Activated T-helper 1 cell treated with anti-CD3 and anti-CD28 coated beads, Interleukin-2, amount 50 U/mL, for 16 hours (primary cell): Measurements from ENCODE around the gene PARVA.
"Not testable (repeated sequence)": the region's sequence is repeated elsewhere in the genome, so short reads cannot be mapped to it uniquely, and the experiment has no call there.

Source experiments
- DNase-seq, 2 donors: peaks; one replicate each; pipeline ENCODE4 v3.0.0-alpha.2; 2020; ENCODE audit warnings: low read depth in 1 of 2, low spot score in 1 of 2

Gene PARVA

GRCh38 chr11:12496181-12497025, 119.0 kb downstream of the PARVA start:
- no peak for DNase-seq

DNA sequence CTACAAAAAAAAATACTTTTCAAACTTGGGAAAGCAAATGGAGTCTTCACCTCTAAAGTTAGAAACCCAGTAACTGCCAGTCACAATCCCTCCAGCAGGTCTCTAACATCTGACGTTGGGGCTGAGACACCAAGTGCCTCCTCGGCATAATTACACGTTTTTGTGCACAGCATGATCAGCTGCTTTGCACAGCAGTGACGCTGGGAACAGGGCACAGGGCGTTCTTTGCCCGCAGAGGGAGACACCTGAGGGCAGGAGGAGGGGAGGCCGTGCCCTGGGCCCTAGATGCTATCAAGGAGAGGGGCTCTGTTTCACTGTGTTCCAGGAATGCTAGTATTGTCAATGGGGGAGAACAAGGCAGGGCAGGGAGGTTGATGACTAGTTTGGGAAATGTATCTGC, 120.1 kb downstream of the PARVA start:
- DNase-seq = no peak

DNA sequence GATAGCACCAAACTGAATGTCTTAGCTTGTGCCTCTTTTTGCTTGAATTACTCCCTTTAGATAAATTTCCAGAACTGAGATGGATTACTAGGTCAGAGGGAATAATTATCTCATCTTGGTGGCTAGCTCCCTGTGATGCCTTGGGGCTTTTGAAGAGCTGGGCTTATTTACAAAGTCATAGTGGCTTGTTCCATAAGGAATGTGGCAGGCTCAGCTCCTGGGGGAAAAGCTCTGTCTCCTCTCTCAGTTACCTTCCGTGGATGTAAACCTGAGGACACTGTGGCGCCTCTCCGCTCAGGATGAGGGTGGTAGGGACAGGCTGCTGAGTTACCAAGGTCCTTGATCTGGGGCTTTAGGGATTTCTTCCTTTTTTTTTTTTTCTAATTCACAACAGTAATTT, 121.7 kb downstream of the PARVA start:
- no peak for DNase-seq

DNA sequence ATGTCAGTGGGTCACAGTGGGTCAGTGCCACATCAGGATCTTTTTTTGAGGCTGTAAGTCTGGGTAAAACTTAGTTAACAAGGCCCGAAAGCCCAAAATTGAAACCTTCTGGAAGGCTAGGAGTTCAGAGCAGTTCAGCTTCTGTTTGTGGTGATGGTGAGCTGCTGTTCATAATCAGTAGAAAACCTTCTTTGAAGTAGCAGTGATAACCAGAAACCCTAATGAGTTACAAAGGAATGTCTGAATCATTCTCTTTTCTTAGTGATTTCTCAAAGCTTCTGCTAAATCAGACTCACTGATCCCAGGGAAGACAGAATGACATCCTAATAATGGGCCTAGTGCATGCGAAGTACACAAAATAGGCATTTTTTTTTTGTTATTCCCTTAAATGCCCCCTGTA, 124.7 kb downstream of the PARVA start:
- no peak for DNase-seq

GRCh38 chr11:12503039-12503484, 125.7 kb downstream of the PARVA start:
- no peak for DNase-seq

- DNase-seq = no peak
Measured at GRCh38 chr11:12503886-12504285, 126.5 kb downstream of the PARVA start.

DNA sequence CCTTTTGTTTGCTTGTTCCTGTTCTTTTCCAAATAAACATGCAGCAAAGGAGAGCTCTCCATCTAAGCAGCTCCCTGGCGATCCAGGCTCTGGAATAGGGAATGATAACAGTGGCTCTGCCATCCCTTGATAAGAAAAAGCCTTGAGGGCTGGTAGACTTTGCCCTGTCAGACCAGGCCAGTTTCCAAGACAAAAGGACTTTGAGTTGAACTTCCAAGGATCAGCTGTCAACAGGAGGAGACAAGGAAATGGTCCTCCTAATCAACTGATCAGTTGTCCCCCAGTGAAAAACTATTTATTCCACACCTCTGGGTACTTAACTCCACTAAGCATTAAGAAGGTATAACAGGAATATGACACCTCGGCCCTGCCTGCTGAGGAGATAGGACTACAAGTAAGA, 127.8 kb downstream of the PARVA start:
- no peak for DNase-seq

DNA sequence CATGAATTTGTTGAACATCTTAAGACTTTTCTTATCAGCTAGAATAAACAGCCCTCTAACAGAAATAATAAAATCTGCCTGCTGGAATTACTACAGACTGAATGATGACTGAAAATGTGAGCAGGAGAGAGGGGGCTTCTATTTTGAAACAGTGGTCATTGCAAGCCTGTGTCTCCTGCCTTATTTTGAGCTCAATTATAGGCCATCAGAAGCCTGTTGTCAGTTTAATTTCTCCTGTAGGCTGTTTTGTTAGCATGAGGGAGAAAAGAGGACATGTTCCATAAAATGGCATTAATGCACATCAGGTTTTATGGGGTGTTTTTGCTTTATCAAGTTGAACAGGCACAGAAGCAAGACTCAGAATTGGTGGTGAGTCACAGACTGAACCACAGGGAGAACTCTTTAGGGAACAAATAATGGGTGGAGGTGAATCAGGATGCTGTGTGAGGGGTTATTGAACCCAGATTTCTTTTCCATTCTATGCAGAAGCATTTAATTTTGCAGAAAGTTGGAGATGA, 129.1 kb downstream of the PARVA start:
- DNase-seq = no peak

GRCh38 chr11:12507391-12507790, 130.0 kb downstream of the PARVA start:
- no peak for DNase-seq

DNA sequence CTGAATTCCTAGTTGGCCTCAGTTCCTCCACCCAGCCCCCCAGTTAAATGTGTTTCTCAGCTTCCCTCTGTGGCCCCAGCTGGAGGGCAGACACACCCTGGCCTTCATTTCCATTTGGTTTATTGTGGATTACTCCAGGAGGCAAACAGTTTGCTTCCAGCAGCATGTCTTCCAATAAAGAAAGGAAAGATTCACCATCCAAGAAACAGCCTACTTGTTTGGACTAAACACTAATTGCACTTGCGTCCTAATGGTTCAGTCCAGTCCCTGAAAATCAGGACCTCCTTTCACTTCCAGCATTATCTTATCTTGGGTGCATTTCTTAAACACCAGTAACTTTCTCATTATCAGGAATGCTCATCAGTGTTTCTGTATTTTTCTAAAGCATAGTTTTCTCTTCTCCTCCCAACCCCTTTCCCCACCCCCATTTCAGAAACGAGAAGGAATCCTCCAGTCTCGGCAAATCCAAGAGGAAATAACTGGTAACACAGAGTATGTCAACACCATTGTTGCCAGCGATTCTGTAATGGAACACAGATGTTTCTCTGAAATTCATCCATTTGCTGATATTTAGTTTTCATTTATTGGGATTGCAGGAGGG, 130.9 kb downstream of the PARVA start:
- DNase-seq = no peak

- DNase-seq = no peak
Measured at GRCh38 chr11:12509371-12509770, 132.0 kb downstream of the PARVA start.

- DNase-seq = no peak
Measured at GRCh38 chr11:12512132-12512531, 134.8 kb downstream of the PARVA start.

DNA sequence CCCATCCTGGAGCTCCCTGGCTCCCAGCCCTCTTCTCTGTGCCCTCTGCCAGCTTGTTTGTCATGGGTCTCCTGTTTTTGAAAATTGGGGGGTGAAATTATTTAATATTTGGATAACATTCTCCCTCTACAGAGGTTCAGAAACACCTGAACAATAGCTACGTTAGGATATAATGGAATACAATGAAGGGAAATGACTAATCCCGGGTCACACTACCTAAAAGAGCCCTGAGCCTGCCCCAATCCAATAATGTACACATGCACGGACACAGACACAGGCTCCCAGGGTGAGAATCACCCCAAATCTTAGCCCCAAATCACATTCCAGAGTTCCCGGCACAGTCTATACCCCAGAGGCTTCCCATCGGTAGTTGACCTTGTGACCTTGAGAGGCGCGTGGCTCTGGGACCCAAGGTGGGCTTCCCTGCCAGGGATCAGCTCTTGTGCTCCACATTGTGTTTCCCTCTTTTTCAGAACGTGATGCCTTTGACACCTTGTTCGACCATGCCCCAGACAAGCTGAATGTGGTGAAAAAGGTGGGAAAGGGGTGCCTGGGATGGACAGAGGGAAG, 135.5 kb downstream of the PARVA start:
- DNase-seq = no peak

DNA sequence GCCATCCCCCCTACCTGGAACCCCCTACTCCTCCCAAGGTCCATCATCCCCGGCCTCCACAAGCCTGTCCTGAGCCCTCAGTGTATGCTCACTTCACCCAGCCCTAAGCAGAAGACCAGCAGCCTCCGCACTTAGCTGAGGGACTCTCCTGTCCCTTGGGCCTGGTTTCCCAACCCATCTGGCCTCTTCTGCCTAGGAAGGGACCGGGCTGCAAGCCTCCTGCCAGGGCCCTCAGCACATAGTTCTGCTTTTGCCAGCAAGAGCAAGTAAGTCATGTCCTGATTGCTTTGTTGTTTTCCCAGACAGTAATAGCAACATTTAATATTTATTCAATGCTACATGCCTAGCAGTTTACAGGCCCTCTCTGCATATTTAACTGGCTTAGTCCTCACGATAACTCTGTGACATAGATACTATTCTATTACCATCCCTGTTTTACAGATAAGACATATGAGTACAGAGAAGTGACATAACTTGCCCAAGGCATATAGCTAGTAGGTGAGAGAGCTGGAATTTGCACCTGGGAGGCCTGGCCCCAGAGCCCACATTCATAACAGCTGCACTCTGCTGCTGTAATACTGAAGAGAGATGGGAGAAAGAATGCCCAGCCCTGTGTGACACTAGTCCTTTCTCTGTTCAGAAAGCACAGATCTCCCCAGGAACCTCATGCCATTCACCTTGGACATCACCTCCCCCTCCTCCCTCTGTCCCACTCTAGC, 139.2 kb downstream of the PARVA start:
- no peak for DNase-seq

DNA sequence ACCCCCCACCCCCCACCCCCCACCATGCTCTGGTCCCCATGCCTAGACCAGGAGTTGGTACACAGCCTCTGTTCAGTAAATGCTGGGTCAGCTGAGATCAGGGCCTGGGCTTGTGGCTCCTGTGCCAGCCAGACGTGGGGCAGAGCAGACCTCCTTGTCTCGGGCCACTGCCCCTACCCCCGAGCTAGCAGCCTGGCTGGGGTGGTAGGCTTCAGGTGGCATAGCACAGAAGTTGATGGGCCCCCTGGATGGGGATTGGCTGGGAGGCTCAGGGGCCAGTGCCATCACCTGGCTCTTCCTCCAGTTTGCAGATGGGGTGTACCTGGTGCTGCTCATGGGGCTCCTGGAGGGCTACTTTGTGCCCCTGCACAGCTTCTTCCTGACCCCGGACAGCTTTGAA, 139.9 kb downstream of the PARVA start:
- DNase-seq = no peak

- no peak for DNase-seq
Measured at GRCh38 chr11:12517741-12518140, 140.4 kb downstream of the PARVA start.

- no peak for DNase-seq
Measured at GRCh38 chr11:12518606-12519385, 141.4 kb downstream of the PARVA start.

DNA sequence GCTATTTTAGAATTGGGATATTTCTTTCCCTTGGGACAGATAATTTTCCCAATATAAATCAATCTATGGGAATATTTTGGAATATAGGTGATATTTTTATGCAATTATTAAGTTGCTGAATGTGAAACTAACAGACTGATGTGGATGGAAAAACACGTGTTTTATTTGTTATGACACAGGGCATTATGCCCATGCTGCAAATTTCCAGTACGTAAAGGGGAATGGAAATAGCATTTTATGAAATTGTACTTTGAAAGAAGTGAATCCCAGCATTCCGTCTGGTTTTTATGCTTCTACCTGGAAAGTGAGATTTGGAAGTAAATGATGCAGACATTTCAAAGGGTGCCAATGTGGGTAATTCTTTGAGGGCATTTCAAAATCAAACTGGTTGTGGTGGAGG, 142.7 kb downstream of the PARVA start:
- no peak for DNase-seq

- not testable (repeated sequence) for DNase-seq
Measured at GRCh38 chr11:12520576-12520975, 143.2 kb downstream of the PARVA start.

DNA sequence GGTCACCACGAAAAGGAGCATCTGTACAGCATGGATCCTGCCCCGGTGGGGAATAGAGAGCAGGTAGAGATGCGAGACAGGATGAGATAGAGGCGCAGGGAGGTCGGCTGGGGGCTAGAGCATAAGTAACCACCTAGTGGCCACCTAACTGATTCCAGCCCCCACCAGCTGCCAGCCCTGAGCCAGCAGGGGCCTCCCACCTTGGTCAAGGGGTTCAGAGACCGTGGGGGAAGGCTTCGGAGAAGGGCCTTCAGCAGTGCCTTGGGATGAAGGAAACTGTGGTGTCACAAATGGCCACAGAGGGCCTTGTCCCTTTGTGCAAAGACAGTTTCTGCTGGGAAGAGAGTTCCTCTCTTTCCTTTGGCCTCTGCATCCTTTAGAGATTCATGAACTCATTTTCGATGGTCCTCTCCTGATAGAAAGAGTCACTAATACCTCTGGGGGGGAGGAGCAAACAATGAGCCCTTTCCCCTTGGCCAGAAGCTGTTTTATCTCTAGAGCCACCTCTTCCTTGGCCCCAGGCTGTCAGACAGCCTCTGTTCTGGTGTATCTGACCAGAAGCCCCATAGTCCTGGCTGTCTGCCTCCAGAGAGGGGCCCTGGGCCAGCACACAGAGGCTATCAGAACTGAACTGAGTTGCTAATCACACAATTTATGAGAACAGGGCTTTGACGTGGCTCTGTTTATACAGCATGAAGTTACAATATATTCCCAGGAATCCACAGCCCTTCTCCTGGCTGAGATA, 146.0 kb downstream of the PARVA start:
- no peak for DNase-seq
